Endothelial cell of umbilical vein (primary cell): ENCODE measurements around the gene SEC61A1. TPM values are rescaled to one million over a fixed set of nuclear protein-coding genes. Genes with fewer than 3 reads are reported as not detected.

ENCODE experiments used
- BruUV-seq: library from RNA; stranded (reverse); fragments of 400-500 nt; replicated peaks from 2 replicates; lab custom pipeline; 2021; lab: Mats Ljungman, UMichigan
- CTCF ChIA-PET: fragments of 300-600, 350-600 bp; sonication (Branson Sonifier 250); formaldehyde crosslinking; loops from one replicate; lab custom pipeline; 2021; ENCODE audit warnings: antibody characterized with exemption, inconsistent platforms; lab: Charles Lee
- POLR2A ChIA-PET: fragments of 300-600, 350-600 bp; sonication (Branson Sonifier 250); formaldehyde crosslinking; loops from one replicate; lab custom pipeline; 2021; ENCODE audit warnings: antibody characterized with exemption, inconsistent platforms; lab: Charles Lee
- DNase-seq: peaks from one replicate; pipeline ENCODE4 v3.0.0-alpha.2; 2011; ENCODE audit warnings: low read depth, low spot score
- FAIRE-seq: peaks from 2 replicates; lab custom pipeline; 2011; peaks lifted over from hg19 to GRCh38; lab: Jason Lieb, UNC
- H2AFZ ChIP-seq: 2 replicates; pipeline ENCODE4 v1.6.0; 2012; ENCODE audit warnings: low read depth, low read length, control low read depth, inconsistent platforms
- H3K27ac ChIP-seq: 2 replicates; pipeline ENCODE4 v1.5.1; 2011; ENCODE audit warnings: low read depth, mild to moderate bottlenecking, control low read depth, low read length, moderate library complexity; ENCODE audit not compliant: insufficient read depth
- H3K27me3 ChIP-seq, 2 experiments: 2 replicates each; pipeline versions ENCODE4 v1.6.0 to v1.6.1; 2011; ENCODE audit warnings: low read length in 2 of 2, mixed read lengths in 1 of 2; ENCODE audit not compliant: control insufficient read depth in 2 of 2, insufficient read depth in 2 of 2
- H3K36me3 ChIP-seq, 2 experiments: 2 replicates in 1 of 2; 3 replicates in 1 of 2; pipeline ENCODE4 v1.5.1; 2011; ENCODE audit warnings: low read length in 2 of 2, mild to moderate bottlenecking in 1 of 2, moderate library complexity in 1 of 2; ENCODE audit not compliant: control insufficient read depth in 2 of 2, insufficient read depth in 2 of 2; ENCODE audit errors: extremely low read depth in 1 of 2
- H3K4me1 ChIP-seq: 3 replicates; pipeline ENCODE4 v1.5.1; 2011; ENCODE audit warnings: mild to moderate bottlenecking, low read length; ENCODE audit not compliant: control insufficient read depth, insufficient read depth; ENCODE audit errors: extremely low read depth
- H3K4me2 ChIP-seq: 2 replicates; pipeline ENCODE4 v1.6.1; 2011; ENCODE audit warnings: low read length, control low read depth, mixed read lengths; ENCODE audit not compliant: insufficient read depth
- H3K4me3 ChIP-seq, 3 experiments: fragments of 200-600 bp in 1 of 3; sonication (generic), shearing (Covaris generic) in 1 of 3; replicated peaks in 1 of 3; 2 replicates each; pipeline ENCODE4 v1.5.1; 2011 to 2016; ENCODE audit warnings: control low read depth in 3 of 3, low read length in 3 of 3, mild to moderate bottlenecking in 2 of 3, inconsistent platforms in 1 of 3, low read depth in 1 of 3, moderate library complexity in 1 of 3; ENCODE audit not compliant: insufficient read depth in 1 of 3
- H3K79me2 ChIP-seq: 2 replicates; pipeline ENCODE4 v1.6.0; 2012; ENCODE audit warnings: low read length, inconsistent platforms; ENCODE audit not compliant: control insufficient read depth, insufficient read depth
- H3K9ac ChIP-seq: replicated peaks from 2 replicates; pipeline ENCODE3; 2011; ENCODE audit warnings: low read length, control low read depth; ENCODE audit not compliant: insufficient read depth; ENCODE audit errors: extremely low read depth
- H3K9me1 ChIP-seq: replicated peaks from 3 replicates; pipeline ENCODE4 v1.6.0; 2011; ENCODE audit warnings: mild to moderate bottlenecking, low read length; ENCODE audit not compliant: control insufficient read depth, insufficient read depth; ENCODE audit errors: extremely low read depth
- H3K9me3 ChIP-seq: replicated peaks from 2 replicates; pipeline ENCODE4 v1.5.1; 2012; ENCODE audit warnings: low read length, inconsistent platforms; ENCODE audit not compliant: control insufficient read depth, insufficient read depth
- H4K20me1 ChIP-seq: replicated peaks from 2 replicates; pipeline ENCODE3; 2011; ENCODE audit warnings: mild to moderate bottlenecking, low read length; ENCODE audit not compliant: control insufficient read depth, insufficient read depth; ENCODE audit errors: extremely low read depth
- FOS ChIP-seq: IDR thresholded peaks from 2 replicates; pipeline ENCODE4 v1.6.1; 2011; ENCODE audit warnings: mild to moderate bottlenecking, low read length, moderate library complexity, borderline replicate concordance; ENCODE audit not compliant: insufficient read depth
- JUN ChIP-seq: IDR thresholded peaks from 2 replicates; pipeline ENCODE4 v1.6.1; 2011; ENCODE audit warnings: borderline replicate concordance, low read depth; ENCODE audit not compliant: insufficient read length, insufficient read depth
- dilution Hi-C: fragments of 300-500 bp; cut with MboI; formaldehyde crosslinking; loops from one replicate; pipeline ENCODE4 v1.15.0; 2019; ENCODE audit warnings: low sequenced_read_pairs; ENCODE audit not compliant: extremely low pct_ligation_motif_present
- intact Hi-C: fragments of 100-400 bp; cut with micrococcal nuclease; formaldehyde crosslinking; loops from one replicate; pipeline ENCODE4 v1.10.0; 2022
- polyA plus RNA-seq, 4 experiments: library from polyadenylated mRNA; depleted of rRNA in 3 of 4; stranded (reverse) in 3 of 4; unstranded in 1 of 4; fragments of >200 nt; gene quantifications; 2 replicates each; pipeline versions ENCODE4 v1.2.1 to v1.2.3, GENCODE V29; 2011 to 2012; ENCODE audit warnings: missing spikeins in 1 of 4
- total RNA-seq: library from RNA; stranded (reverse); gene quantifications from 2 replicates; pipeline ENCODE4 v1.2.3, GENCODE V29; 2021
- TF ChIP-seq, protein P1 (sequence below): IDR thresholded peaks from 2 replicates; pipeline ENCODE4 v1.6.1; 2011; ENCODE audit not compliant: insufficient read depth, insufficient read length

The SEC61A1 gene
- total and polyA plus RNA-seq, 2 donors (not counting 3 experiments of a cell fraction or from before 2014, with no cell fraction given) = 307 to 312 TPM

DNA sequence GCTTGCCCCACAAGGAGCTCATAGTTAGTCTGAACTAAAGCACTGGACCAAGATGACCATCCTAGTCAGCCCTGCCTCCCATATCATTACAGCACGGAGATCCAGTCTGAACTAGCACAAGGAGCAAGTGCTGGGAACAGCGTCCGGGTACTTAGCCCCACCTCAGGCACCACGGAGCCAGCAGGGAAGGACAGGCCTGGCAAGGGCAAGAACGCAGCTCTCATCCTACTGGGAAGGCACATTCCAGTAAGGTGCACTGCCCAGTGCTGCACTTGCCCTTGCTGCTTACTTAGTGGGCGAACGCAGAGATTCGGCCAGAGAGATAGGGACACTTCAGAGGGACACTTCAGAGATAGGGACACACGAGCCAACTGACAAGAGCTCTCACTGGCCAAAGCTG, 27.6 kb downstream of the SEC61A1 start:
- FAIRE-seq = no peak
- no TSS peak for BruUV-seq
- Histone ChIP-seq H3K4me2 (no peak overlapping the region), H3K36me3 (peaks cover 0 to 15% of the 10 kb centered on the region in 2 experiments), H3K4me1 (peaks cover 24% of the 10 kb centered on the region), H3K27ac (no peak overlapping the region), H3K4me3 (no peak overlapping the region), H3K9ac (no peak overlapping the region), H3K27me3 (no peaks in the 10 kb centered on the region), H4K20me1 (no peaks in the 10 kb centered on the region), H3K9me3 (no peaks in the 10 kb centered on the region), H2AFZ (no peak overlapping the region), H3K9me1 (no peaks in the 10 kb centered on the region), H3K79me2 (no peaks in the 10 kb centered on the region)
- intact Hi-C loops (loop anchor here (5.0 kb wide), 1 partner anchor 402 kb away; no protein-coding TSS in a partner anchor), dilution Hi-C loops (no loop called here)
- ChIA-PET POLR2A (no interaction called here), CTCF (interaction anchor here (1.0 kb wide), 1 partner anchor 54 kb away, joined by 6 read pairs; no protein-coding TSS in a partner anchor)
- no peak for TF ChIP-seq FOS
- DNase-seq = no peak

DNA sequence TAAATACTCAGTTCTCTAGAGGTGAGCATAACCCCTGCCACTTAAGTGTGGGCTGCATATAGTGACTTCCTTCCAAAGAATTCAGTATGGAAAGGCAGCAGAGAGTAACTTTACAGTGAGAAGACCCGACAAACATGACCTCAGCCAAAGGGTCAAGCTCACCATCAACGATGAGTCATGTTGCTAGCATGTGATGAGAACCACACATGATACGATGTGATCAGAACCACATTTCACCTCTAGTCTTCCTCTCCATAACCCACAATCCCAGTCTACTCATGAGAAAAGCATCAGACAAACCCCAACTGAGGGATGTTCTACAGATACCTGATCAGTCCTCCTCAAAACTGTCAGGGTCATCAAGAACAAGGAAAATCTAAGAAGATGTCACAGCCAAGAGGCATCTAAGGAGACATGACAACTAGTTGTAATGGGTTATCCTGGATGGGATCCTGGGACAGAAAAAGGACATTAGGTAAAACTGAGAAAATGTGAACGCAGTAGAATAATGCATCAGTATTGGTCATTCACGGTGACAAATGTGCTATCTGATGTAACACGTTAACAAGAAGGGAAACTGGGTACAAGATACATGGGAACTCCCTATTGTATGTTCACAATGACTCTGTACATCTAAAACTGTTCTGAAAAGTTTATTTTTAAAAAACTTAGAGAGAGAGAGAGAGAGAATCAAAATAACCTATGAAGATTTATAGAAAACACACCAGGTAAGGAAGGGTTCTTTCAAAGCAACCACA, 28.3 kb downstream of the SEC61A1 start:
- H3K4me1 ChIP-seq = peaks cover 18% of the 10 kb centered on the region
- H3K27ac ChIP-seq = no peak overlapping the region
- H4K20me1 ChIP-seq = no peaks in the 10 kb centered on the region
- TF ChIP-seq, protein P1, sequence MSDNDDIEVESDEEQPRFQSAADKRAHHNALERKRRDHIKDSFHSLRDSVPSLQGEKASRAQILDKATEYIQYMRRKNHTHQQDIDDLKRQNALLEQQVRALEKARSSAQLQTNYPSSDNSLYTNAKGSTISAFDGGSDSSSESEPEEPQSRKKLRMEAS = no peak
- TF ChIP-seq JUN (peak; percentile 61), FOS (peak; percentile 60)
- ChIA-PET CTCF (interaction anchor here (1.0 kb wide), 1 partner anchor 53 kb away, joined by 6 read pairs; no protein-coding TSS in a partner anchor), POLR2A (no interaction called here)
- DNase-seq = no peak
- no peak for FAIRE-seq
- no peak overlapping the region for H3K4me3 ChIP-seq
- intact Hi-C loops = no loop called here
- H3K36me3 ChIP-seq = peaks cover 0 to 21% of the 10 kb centered on the region in 2 experiments
- H3K79me2 ChIP-seq = no peaks in the 10 kb centered on the region
- H3K4me2 ChIP-seq = no peak overlapping the region
- H2AFZ ChIP-seq = no peak overlapping the region
- dilution Hi-C loops = no loop called here
- H3K27me3 ChIP-seq = no peaks in the 10 kb centered on the region
- H3K9ac ChIP-seq = no peak overlapping the region
- no TSS peak for BruUV-seq
- H3K9me1 ChIP-seq = no peaks in the 10 kb centered on the region
- no peaks in the 10 kb centered on the region for H3K9me3 ChIP-seq
